ENCODE measurements around the gene INA. TPM values are rescaled to one million over a fixed set of nuclear protein-coding genes. Genes with fewer than 3 reads are reported as not detected.

The INA gene
- total RNA-seq, 1 experiment from 2014 or later = 20.4 TPM

DNA sequence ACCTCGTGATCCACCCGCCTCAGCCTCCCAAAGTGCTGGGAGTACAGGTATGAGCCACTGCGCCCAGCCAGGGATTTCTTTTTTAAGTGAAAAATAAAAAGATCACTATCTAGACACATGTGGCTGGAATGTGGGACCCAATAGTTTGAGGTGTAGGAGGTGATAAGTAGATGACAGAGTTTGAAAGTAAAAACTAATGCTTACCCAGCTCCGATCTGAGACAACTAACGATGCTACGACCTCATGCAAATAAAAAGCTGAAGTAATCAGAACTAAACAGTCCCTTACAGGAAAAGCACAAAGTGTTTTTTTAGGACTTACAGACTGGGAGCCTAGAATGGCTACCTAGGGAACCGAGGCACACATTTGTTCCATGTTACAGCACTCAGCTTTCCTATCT, 51.0 kb downstream of the INA start:
- no peak overlapping the region for H3K4me3 ChIP-seq
- no peaks in the 10 kb centered on the region for H3K27me3 ChIP-seq (ENCODE audit: insufficient read depth, low read depth)
- ChIA-PET POLR2A (ENCODE audit: unreplicated experiment) (no interaction called here), CTCF (interaction anchor here (0.5 kb wide), 1 partner anchor 8 kb away, joined by 3 read pairs; no protein-coding TSS in a partner anchor)
- no peaks in the 10 kb centered on the region for H3K9me3 ChIP-seq (ENCODE audit: insufficient read depth, low read depth)
- H3K4me1 ChIP-seq (replicated peaks; ENCODE audit: insufficient read depth) = no peaks in the 10 kb centered on the region
- no peaks in the 10 kb centered on the region for H3K79me2 ChIP-seq (ENCODE audit: low read depth)
- no peak overlapping the region for H3K4me2 ChIP-seq
- no peak for DNase-seq
- H4K20me1 ChIP-seq (ENCODE audit: insufficient read depth) = no peaks in the 10 kb centered on the region
- TF ChIP-seq EZH2 (IDR thresholded peaks at IDR 0.05; ENCODE audit: low read depth) (no peak), CTCF (conservative IDR thresholded peaks at IDR 0.05) (no peak)
- BruUV-seq (replicated peaks) = no TSS peak
- H3K9me2 ChIP-seq (ENCODE audit: insufficient read depth) = no peaks in the 10 kb centered on the region
- no peak overlapping the region for H3K27ac ChIP-seq
- intact Hi-C loops (cut with micrococcal nuclease; ENCODE audit: unreplicated experiment) = no loop called here
- no peak overlapping the region for H2AFZ ChIP-seq
- no peaks in the 10 kb centered on the region for H3K36me3 ChIP-seq (ENCODE audit: low read depth)
- H3F3A ChIP-seq (ENCODE audit: insufficient read depth, low read depth) = no peaks in the 10 kb centered on the region

GRCh38 chr10:103333934-103334520, 57.1 kb downstream of the INA start:
- Histone ChIP-seq H3K4me2 (no peak overlapping the region), H3F3A (ENCODE audit: insufficient read depth, low read depth) (peaks cover 7% of the 10 kb centered on the region; the same call in 1 of the 2 replicates), H3K79me2 (ENCODE audit: low read depth) (no peaks in the 10 kb centered on the region), H3K27ac (no peak overlapping the region), H2AFZ (no peak overlapping the region), H3K4me3 (no peak overlapping the region), H3K9me2 (ENCODE audit: insufficient read depth) (no peaks in the 10 kb centered on the region), H3K9me3 (ENCODE audit: insufficient read depth, low read depth) (no peaks in the 10 kb centered on the region), H3K27me3 (ENCODE audit: insufficient read depth, low read depth) (no peaks in the 10 kb centered on the region), H4K20me1 (ENCODE audit: insufficient read depth) (no peaks in the 10 kb centered on the region), H3K4me1 (replicated peaks; ENCODE audit: insufficient read depth) (no peaks in the 10 kb centered on the region), H3K36me3 (ENCODE audit: low read depth) (no peaks in the 10 kb centered on the region)
- no TSS peak for BruUV-seq (replicated peaks)
- peak; percentile 71 for TF ChIP-seq CTCF (conservative IDR thresholded peaks at IDR 0.05)
- no peak for TF ChIP-seq EZH2 (IDR thresholded peaks at IDR 0.05; ENCODE audit: low read depth)
- intact Hi-C loops (cut with micrococcal nuclease; ENCODE audit: unreplicated experiment) = loop anchor here (5.0 to 10.0 kb wide), 3 partner anchors 92 to 497 kb away; partner anchors contain the start of genes CNNM2 and CYP17A1
- DNase-seq = no peak
- CTCF ChIA-PET = interaction anchor here (0.6 kb wide), 1 partner anchor 410 kb away, joined by 3 read pairs; no protein-coding TSS in a partner anchor
- POLR2A ChIA-PET (ENCODE audit: unreplicated experiment) = interaction anchor here (0.7 kb wide), 1 partner anchor 38 kb away, joined by 3 read pairs; no protein-coding TSS in a partner anchor

DNA sequence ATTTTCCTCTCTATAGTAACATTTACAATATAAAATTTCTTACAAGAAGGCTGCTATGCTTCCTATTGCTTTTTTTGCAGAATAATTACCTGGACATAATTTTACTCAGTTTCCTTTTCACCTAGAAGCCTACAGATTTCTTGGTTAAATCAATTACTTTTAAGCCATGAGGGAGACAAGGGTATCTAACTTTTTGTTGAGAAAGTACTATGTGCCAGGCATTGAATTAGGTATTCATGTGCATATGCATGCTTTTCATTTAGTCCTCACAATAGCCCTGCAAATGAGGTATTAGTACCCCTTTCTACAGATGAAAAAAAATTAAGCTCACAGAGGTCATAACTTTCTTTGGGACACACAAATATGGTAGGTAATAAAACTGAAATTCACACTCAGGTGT, 57.6 kb downstream of the INA start:
- no peaks in the 10 kb centered on the region for H3K9me2 ChIP-seq (ENCODE audit: insufficient read depth)
- no TSS peak for BruUV-seq (replicated peaks)
- H3K4me2 ChIP-seq = no peak overlapping the region
- POLR2A ChIA-PET (ENCODE audit: unreplicated experiment) = interaction anchor here (0.7 kb wide), 1 partner anchor 39 kb away, joined by 3 read pairs; no protein-coding TSS in a partner anchor
- H3K36me3 ChIP-seq (ENCODE audit: low read depth) = no peaks in the 10 kb centered on the region
- H3K4me1 ChIP-seq (replicated peaks; ENCODE audit: insufficient read depth) = no peaks in the 10 kb centered on the region
- H3K9me3 ChIP-seq (ENCODE audit: insufficient read depth, low read depth) = no peaks in the 10 kb centered on the region
- intact Hi-C loops (cut with micrococcal nuclease; ENCODE audit: unreplicated experiment) = loop anchor here (5.0 to 10.0 kb wide), 3 partner anchors 92 to 497 kb away; partner anchors contain the start of genes CNNM2 and CYP17A1
- no peaks in the 10 kb centered on the region for H3K79me2 ChIP-seq (ENCODE audit: low read depth)
- CTCF ChIA-PET = no interaction called here
- no peak overlapping the region for H3K27ac ChIP-seq
- no peaks in the 10 kb centered on the region for H3K27me3 ChIP-seq (ENCODE audit: insufficient read depth, low read depth)
- no peak overlapping the region for H2AFZ ChIP-seq
- TF ChIP-seq CTCF (conservative IDR thresholded peaks at IDR 0.05) (no peak), EZH2 (IDR thresholded peaks at IDR 0.05; ENCODE audit: low read depth) (no peak)
- no peaks in the 10 kb centered on the region for H4K20me1 ChIP-seq (ENCODE audit: insufficient read depth)
- DNase-seq = no peak
- H3K4me3 ChIP-seq = no peak overlapping the region
- H3F3A ChIP-seq (ENCODE audit: insufficient read depth, low read depth) = peaks cover 7% of the 10 kb centered on the region; the same call in 1 of the 2 replicates

Data from PC-9 (cell line).